Naive thymus-derived CD4-positive, alpha-beta T cell (primary cell): ENCODE data around the gene SLC48A1. TPM values are rescaled to one million over a fixed set of nuclear protein-coding genes. Genes with fewer than 3 reads are reported as not detected.

Source experiments
- ATAC-seq: fragments of 150-1000 bp; cut with Tn5 transposase; 2 replicates; pipeline ENCODE4 v1.10.0; 2021; ENCODE audit warnings: mild to moderate bottlenecking, moderate library complexity
- CTCF ChIA-PET: fragments of 350-600 bp; sonication (Branson Sonifier 250); formaldehyde crosslinking; loops from one replicate; lab custom pipeline; 2021; ENCODE audit warnings: antibody characterized with exemption; lab: Charles Lee
- POLR2A ChIA-PET: fragments of 350-600 bp; sonication (Branson Sonifier 250); formaldehyde crosslinking; loops from one replicate; lab custom pipeline; 2021; ENCODE audit warnings: antibody characterized with exemption, inconsistent platforms; lab: Charles Lee
- DNase-seq, 9 donors: peaks; one replicate each; pipeline versions ENCODE4 v3.0.0 to v3.0.0-alpha.2; 2020 to 2022; ENCODE audit warnings: mixed read lengths in 1 of 9
- H3K27ac ChIP-seq: one replicate; pipeline ENCODE4 v1.7.0; 2013; ENCODE audit warnings: mild to moderate bottlenecking, low read depth, low read length, moderate library complexity
- H3K27me3 ChIP-seq, 2 donors: one replicate each; pipeline ENCODE4 v1.7.0; 2013; ENCODE audit warnings: low read length in 2 of 2, mild to moderate bottlenecking in 2 of 2, moderate library complexity in 2 of 2; ENCODE audit not compliant: control insufficient read depth in 2 of 2, insufficient read depth in 2 of 2
- H3K36me3 ChIP-seq, 3 experiments: 1 replicate in 2 of 3; 2 replicates in 1 of 3; pipeline ENCODE4 v1.7.0; 2013; ENCODE audit warnings: low read length in 3 of 3, mild to moderate bottlenecking in 3 of 3, moderate library complexity in 1 of 3; ENCODE audit not compliant: insufficient read depth in 3 of 3, control insufficient read depth in 2 of 3
- H3K4me1 ChIP-seq, 2 donors: one replicate each; pipeline ENCODE4 v1.7.0; 2013; ENCODE audit warnings: low read length in 2 of 2, mild to moderate bottlenecking in 2 of 2, moderate library complexity in 1 of 2; ENCODE audit not compliant: control insufficient read depth in 2 of 2, insufficient read depth in 2 of 2
- H3K4me3 ChIP-seq: 2 replicates; pipeline ENCODE4 v1.7.0; 2013; ENCODE audit warnings: mild to moderate bottlenecking, low read length
- H3K9me3 ChIP-seq, 3 experiments: 1 replicate in 2 of 3; 2 replicates in 1 of 3; pipeline ENCODE4 v1.7.0; 2013; ENCODE audit warnings: low read length in 3 of 3; ENCODE audit not compliant: control insufficient read depth in 2 of 3
- H3K27ac Mint-ChIP-seq, 9 donors: one replicate each; pipeline ENCODE4 v1.8.0; 2020 to 2022; ENCODE audit warnings: mixed read lengths in 9 of 9, mild to moderate bottlenecking in 8 of 9, moderate library complexity in 5 of 9, inconsistent platforms in 2 of 9
- H3K27me3 Mint-ChIP-seq, 5 donors: one replicate each; pipeline ENCODE4 v1.8.0; 2021 to 2022; ENCODE audit warnings: mixed read lengths in 5 of 5, mild to moderate bottlenecking in 1 of 5
- H3K36me3 Mint-ChIP-seq, 5 donors: one replicate each; pipeline ENCODE4 v1.8.0; 2020 to 2022; ENCODE audit warnings: mixed read lengths in 5 of 5, mild to moderate bottlenecking in 3 of 5, inconsistent platforms in 1 of 5
- H3K4me1 Mint-ChIP-seq, 7 donors: one replicate each; pipeline ENCODE4 v1.8.0; 2020 to 2022; ENCODE audit warnings: mixed read lengths in 7 of 7, mild to moderate bottlenecking in 3 of 7, inconsistent platforms in 1 of 7
- H3K4me3 Mint-ChIP-seq, 10 donors: one replicate each; pipeline ENCODE4 v1.8.0; 2020 to 2022; ENCODE audit warnings: mild to moderate bottlenecking in 10 of 10, mixed read lengths in 10 of 10, moderate library complexity in 6 of 10, inconsistent platforms in 2 of 10
- H3K9me3 Mint-ChIP-seq, 11 donors: one replicate each; pipeline ENCODE4 v1.8.0; 2020 to 2022; ENCODE audit warnings: mixed read lengths in 11 of 11, mild to moderate bottlenecking in 4 of 11, inconsistent platforms in 1 of 11, moderate library complexity in 1 of 11
- intact Hi-C, 2 donors: fragments of 100-400 bp; cut with micrococcal nuclease; formaldehyde crosslinking; loops; one replicate each; pipeline ENCODE4 v1.15.1; 2023
- polyA plus RNA-seq, 2 donors: library from polyadenylated mRNA; unstranded; fragments of 300-500 nt; fragmentation: Illumina TruSeq; gene quantifications; one replicate each; pipeline ENCODE4 v1.2.3, GENCODE V29; 2021
- total RNA-seq, 6 experiments: library from RNA in 5 of 6; stranded (reverse) in 5 of 6; gene quantifications; 1 replicate in 5 of 6; 2 replicates in 1 of 6; pipeline ENCODE4 v1.2.3 and lab custom pipeline; 2021 to 2026

Gene SLC48A1
- total and polyA plus RNA-seq, 7 experiments from 2014 or later: 6.7 to 15.6 (median 12.5) TPM

DNA sequence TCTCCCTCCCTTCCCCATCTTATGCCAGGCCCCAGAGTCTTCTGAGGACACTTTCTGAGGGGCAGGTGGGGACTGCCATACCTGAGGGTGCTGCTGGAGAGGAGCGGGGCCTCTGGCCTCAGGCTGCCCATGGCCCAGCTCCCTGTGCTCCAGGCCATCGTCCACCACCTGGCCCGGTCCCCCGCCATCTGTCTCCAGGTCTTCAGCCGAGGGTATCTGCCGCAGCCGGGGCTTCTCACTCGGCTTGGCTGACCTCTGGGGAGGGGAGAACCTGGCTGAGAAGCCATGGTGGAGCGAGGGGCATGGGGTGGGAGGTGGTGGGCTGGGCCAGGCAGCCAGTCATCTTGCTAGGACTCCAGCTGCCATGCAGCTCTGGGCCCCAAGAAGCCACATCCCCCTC is 21.6 kb downstream of the SLC48A1 start:
- Mint-ChIP-seq H3K27ac (peak overlapping the region in 5 of 9 donors; percentile 21 to 76 (median 51)), H3K27me3 (no peaks in the 10 kb centered on the region), H3K9me3 (no peaks in the 10 kb centered on the region), H3K36me3 (peaks cover 5 to 28% (median 20%) of the 10 kb centered on the region in 5 donors), H3K4me1 (peaks cover 6 to 19% (median 16%) of the 10 kb centered on the region in 7 donors), H3K4me3 (no peak overlapping the region)
- DNase-seq (no peak), ATAC-seq (no peak)
- Histone ChIP-seq H3K27ac (peak overlapping the region; percentile 19), H3K36me3 (peaks cover 0 to 98% (median 46%) of the 10 kb centered on the region in 3 experiments), H3K27me3 (no peaks in the 10 kb centered on the region), H3K4me3 (no peak overlapping the region), H3K4me1 (peaks cover 0 to 12% of the 10 kb centered on the region in 2 donors), H3K9me3 (no peaks in the 10 kb centered on the region)
- ChIA-PET POLR2A (interaction anchor here (0.8 to 2.4 kb wide), 4 partner anchors 14 to 55 kb away, joined by 3 to 7 read pairs (median 4); partner anchors contain the start of gene HDAC7), CTCF (interaction anchor here (0.7 to 1.0 kb wide), 3 partner anchors 15 to 52 kb away, joined by 3 read pairs; no protein-coding TSS in a partner anchor)
- intact Hi-C loops: no loop called here

DNA sequence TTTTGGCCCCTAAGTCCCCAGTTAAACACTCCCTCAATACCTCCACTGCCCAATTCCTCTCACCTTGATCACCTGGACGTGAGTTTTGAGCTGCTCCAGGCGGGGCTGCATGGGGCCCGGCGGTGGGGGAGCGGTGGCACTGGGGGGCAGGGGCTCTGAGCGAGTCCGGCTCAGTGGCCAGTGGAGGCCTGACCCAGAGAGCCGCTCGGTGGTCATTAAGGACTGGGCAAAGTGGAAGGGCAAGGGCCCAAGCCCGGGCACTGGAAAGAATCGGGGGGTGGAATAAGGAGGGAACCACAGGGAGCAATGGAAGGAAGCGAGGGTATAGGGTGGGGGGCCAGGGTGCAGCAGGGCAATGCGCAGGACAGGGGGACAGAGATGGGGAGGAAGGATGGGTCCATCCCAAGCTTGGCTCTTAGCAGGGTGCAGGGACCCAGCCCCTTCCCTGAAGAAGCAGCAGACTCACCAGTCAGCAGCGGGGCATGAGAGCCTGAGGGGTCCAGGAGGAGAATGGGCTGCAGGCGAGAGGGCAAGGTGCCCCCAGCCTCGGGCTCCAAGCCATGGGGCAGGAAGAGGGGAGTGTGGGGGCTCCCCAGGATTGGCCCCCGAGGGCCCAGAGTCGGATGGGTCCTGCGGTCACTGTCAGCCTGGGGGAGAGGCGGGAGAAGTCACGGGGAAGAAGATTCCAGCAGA is 22.2 kb downstream of the SLC48A1 start:
- no peaks in the 10 kb centered on the region for H3K27me3 ChIP-seq
- no peaks in the 10 kb centered on the region for H3K27me3 Mint-ChIP-seq
- ChIA-PET POLR2A (interaction anchor here (0.8 to 2.4 kb wide), 3 partner anchors 13 to 24 kb away, joined by 3 to 7 read pairs (median 5); partner anchors contain the start of gene HDAC7), CTCF (interaction anchor here (0.6 to 4.6 kb wide), 4 partner anchors 13 to 52 kb away, joined by 3 to 62 read pairs (median 3); no protein-coding TSS in a partner anchor)
- H3K4me1 Mint-ChIP-seq: peaks cover 6 to 25% (median 21%) of the 10 kb centered on the region in 7 donors
- H3K9me3 ChIP-seq: no peaks in the 10 kb centered on the region
- no peaks in the 10 kb centered on the region for H3K9me3 Mint-ChIP-seq
- H3K27ac ChIP-seq: peak overlapping the region; percentile 19
- intact Hi-C loops: no loop called here
- peak overlapping the region in 5 of 9 donors; percentile 21 to 76 (median 51) for H3K27ac Mint-ChIP-seq
- DNase-seq: no peak
- ATAC-seq: no peak
- H3K36me3 Mint-ChIP-seq: peaks cover 5 to 28% (median 19%) of the 10 kb centered on the region in 5 donors
- H3K36me3 ChIP-seq: peaks cover 0 to 98% (median 44%) of the 10 kb centered on the region in 3 experiments
- no peak overlapping the region for H3K4me3 Mint-ChIP-seq
- H3K4me3 ChIP-seq: no peak overlapping the region
- peaks cover 0 to 16% of the 10 kb centered on the region in 2 donors for H3K4me1 ChIP-seq

DNA sequence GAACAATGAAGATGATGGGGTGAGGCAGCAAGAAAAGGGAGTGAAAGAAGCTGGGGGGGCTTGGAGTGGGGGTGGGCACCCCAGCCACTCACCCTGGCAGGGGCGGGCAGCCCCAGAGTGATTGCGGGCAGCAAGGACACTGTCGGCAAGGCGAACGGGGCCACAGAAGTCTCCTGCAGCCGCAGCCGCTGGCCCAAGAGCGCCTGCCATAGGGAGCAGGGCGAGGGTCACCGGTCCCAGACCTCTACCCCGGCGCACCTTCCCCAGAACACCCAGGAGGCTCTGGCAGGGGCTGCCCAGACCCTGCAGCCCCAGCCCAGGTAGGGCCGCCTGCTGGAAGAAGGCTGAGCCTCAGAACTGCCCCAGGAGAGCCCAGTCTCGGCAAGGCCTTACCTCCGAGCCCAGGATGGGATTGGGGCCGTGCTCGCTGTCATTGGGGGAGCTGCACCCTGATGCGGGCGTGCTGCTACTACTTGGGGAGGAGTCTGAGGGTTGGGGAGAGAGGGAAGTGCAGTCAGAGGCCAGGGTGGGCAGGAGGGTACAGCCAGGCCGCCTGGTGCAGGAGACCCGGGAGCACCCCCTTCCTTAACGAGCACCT is 22.9 kb downstream of the SLC48A1 start:
- Histone ChIP-seq H3K36me3 (peaks cover 0 to 97% (median 39%) of the 10 kb centered on the region in 3 experiments), H3K4me3 (no peak overlapping the region), H3K27me3 (no peaks in the 10 kb centered on the region), H3K9me3 (no peaks in the 10 kb centered on the region), H3K4me1 (peaks cover 0 to 20% of the 10 kb centered on the region in 2 donors), H3K27ac (no peak overlapping the region)
- peaks cover 7 to 32% (median 27%) of the 10 kb centered on the region in 7 donors for H3K4me1 Mint-ChIP-seq
- H3K27ac Mint-ChIP-seq: peak overlapping the region in 2 of 9 donors; percentile 32 to 51
- ChIA-PET CTCF (interaction anchor here (0.6 to 4.6 kb wide), 3 partner anchors 12 to 41 kb away, joined by 3 to 62 read pairs (median 8); no protein-coding TSS in a partner anchor), POLR2A (interaction anchor here (2.4 kb wide), 1 partner anchor 23 kb away, joined by 7 read pairs; the partner anchor contains the start of gene HDAC7)
- no peaks in the 10 kb centered on the region for H3K27me3 Mint-ChIP-seq
- DNase-seq (no peak), ATAC-seq (no peak)
- H3K4me3 Mint-ChIP-seq: no peak overlapping the region
- peaks cover under 1 to 22% (median 16%) of the 10 kb centered on the region in 5 donors for H3K36me3 Mint-ChIP-seq
- intact Hi-C loops: loop anchor here in 1 of 2 donors (2.0 kb wide), 1 partner anchor 17 kb away; no protein-coding TSS in a partner anchor
- H3K9me3 Mint-ChIP-seq: no peaks in the 10 kb centered on the region

DNA sequence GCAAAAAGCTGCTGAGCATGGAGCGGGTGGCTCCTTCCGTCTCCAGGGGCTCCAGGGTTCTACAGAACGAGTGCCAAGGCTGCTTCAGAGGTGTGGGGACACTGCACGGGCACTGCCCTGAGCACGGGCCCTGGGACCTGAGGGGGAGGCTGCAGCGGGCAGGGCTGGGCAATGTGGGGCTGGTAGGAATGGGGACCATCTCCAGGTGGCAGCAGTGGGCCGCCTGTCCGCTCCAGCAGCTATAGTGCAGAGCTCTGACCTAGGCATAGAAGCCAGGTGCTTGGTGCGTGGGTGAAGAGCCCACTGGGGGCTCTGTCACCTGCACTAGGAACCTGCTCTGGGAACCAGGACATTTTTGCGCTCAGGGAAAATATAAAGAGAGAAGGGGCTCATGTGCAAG is 24.4 kb downstream of the SLC48A1 start:
- peak in 6 of 9 donors; percentile 36 to 54 (median 46) for DNase-seq
- peaks cover 6 to 35% of the 10 kb centered on the region in 2 donors for H3K4me1 ChIP-seq

DNA sequence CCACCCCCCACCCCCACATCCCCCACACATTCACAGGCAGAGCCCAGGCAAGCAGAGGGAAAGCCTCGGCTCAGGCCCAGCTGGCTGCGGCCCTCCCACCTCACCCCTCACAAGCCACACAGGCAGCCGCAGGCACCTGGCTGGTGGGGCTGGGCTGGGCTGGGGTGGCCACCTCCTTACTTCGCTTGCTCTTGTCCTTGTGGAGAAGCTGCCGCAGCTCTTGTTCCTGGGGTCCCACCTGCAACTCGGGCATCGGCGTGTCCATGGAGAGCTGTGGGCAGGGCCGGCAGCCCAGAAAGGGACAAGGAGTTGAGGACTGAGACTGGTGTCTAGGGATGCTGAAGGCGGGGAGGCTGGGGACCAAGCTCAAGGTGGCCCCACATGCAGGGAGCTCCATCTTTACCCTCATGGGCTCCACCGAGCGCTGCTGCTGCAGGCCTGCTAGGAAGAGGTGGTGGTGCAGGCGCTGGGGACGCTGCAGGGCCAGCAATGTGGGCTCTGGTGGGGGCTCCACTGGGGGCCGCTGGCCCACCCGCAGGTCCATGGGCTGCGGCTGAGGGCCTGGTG is 25.4 kb downstream of the SLC48A1 start:
- Histone ChIP-seq H3K4me3 (no peak overlapping the region), H3K4me1 (peaks cover 11 to 46% of the 10 kb centered on the region in 2 donors), H3K9me3 (no peaks in the 10 kb centered on the region), H3K27me3 (no peaks in the 10 kb centered on the region), H3K36me3 (peaks cover 0 to 72% (median 34%) of the 10 kb centered on the region in 3 experiments), H3K27ac (peak overlapping the region; percentile 51)
- no peak for DNase-seq
- Mint-ChIP-seq H3K9me3 (no peaks in the 10 kb centered on the region), H3K36me3 (peaks cover 0 to 17% (median 16%) of the 10 kb centered on the region in 5 donors), H3K4me3 (peak overlapping the region in 1 of 10 donors; percentile 35), H3K4me1 (peaks cover 30 to 57% (median 53%) of the 10 kb centered on the region in 7 donors), H3K27ac (peak overlapping the region in 5 of 9 donors; percentile 37 to 91 (median 49)), H3K27me3 (no peaks in the 10 kb centered on the region)
- POLR2A ChIA-PET: interaction anchor here (0.6 to 1.7 kb wide), 5 partner anchors 15 to 37 kb away, joined by 3 to 6 read pairs (median 3); partner anchors contain the start of gene HDAC7
- ATAC-seq: no peak
- CTCF ChIA-PET: interaction anchor here (1.0 to 4.6 kb wide), 5 partner anchors 10 to 38 kb away, joined by 3 to 62 read pairs (median 3); no protein-coding TSS in a partner anchor
- intact Hi-C loops: no loop called here

More for the DNA sequence above, 24.4 kb downstream of the SLC48A1 start:
- intact Hi-C loops: loop anchor here (1.0 to 2.0 kb wide), 2 partner anchors 15 to 40 kb away; no protein-coding TSS in a partner anchor
- Mint-ChIP-seq H3K27ac (peak overlapping the region; percentile 57 to 93 (median 87)), H3K9me3 (no peaks in the 10 kb centered on the region), H3K27me3 (no peaks in the 10 kb centered on the region), H3K4me1 (peaks cover 20 to 47% (median 42%) of the 10 kb centered on the region in 7 donors), H3K4me3 (peak overlapping the region in 3 of 10 donors; percentile 53 to 64 (median 61)), H3K36me3 (peaks cover 0 to 20% (median 16%) of the 10 kb centered on the region in 5 donors)
- Histone ChIP-seq H3K27ac (peak overlapping the region; percentile 51), H3K36me3 (peaks cover 0 to 82% (median 35%) of the 10 kb centered on the region in 3 experiments), H3K4me3 (no peak overlapping the region), H3K9me3 (no peaks in the 10 kb centered on the region), H3K27me3 (no peaks in the 10 kb centered on the region)
- POLR2A ChIA-PET: interaction anchor here (0.6 to 1.7 kb wide), 4 partner anchors 9 to 36 kb away, joined by 3 to 6 read pairs (median 4); partner anchors contain the start of gene HDAC7
- peak; percentile 74 for ATAC-seq
- CTCF ChIA-PET: interaction anchor here (0.7 to 4.6 kb wide), 10 partner anchors 15 to 1396 kb away, joined by 3 to 62 read pairs (median 4); partner anchors contain the start of gene HDAC7
